HepG2 (cell line): ENCODE measurements around the gene KRTDAP. TPM values are rescaled to one million over a fixed set of nuclear protein-coding genes. Genes with fewer than 3 reads are reported as not detected.

Source experiments
- ATAC-seq: fragments of 200-7000 bp; cut with Tn5 transposase; 3 replicates; pipeline ENCODE4 v1.9.1; 2020; ENCODE audit warnings: mild to moderate bottlenecking, moderate library complexity
- BruUV-seq: library from RNA; stranded (reverse); fragments of 400-500 nt; replicated peaks from 2 replicates; lab custom pipeline; 2021; lab: Mats Ljungman, UMichigan
- CTCF ChIA-PET: fragments of 300-600 bp; formaldehyde crosslinking; extraction: SDS; loops from one replicate; lab custom pipeline; 2021; ENCODE audit warnings: low total read pairs, inconsistent platforms, low intra/inter-chr PET ratio; lab: Yijun Ruan, JAX
- POLR2A ChIA-PET: fragments of 350-600 bp; sonication (Branson Sonifier 250); formaldehyde crosslinking; loops from one replicate; lab custom pipeline; 2020; ENCODE audit warnings: antibody characterized with exemption, inconsistent platforms; lab: Yijun Ruan, JAX
- DNase-seq: peaks from one replicate; pipeline ENCODE4 v3.0.0-alpha.2; 2015; ENCODE audit warnings: low spot score
- FAIRE-seq: peaks from 3 replicates; lab custom pipeline; 2011; peaks lifted over from hg19 to GRCh38; lab: Jason Lieb, UNC
- H2AFZ ChIP-seq: one replicate; pipeline ENCODE4 v1.6.1; 2011; ENCODE audit warnings: low read length, inconsistent platforms
- H3K27ac ChIP-seq: fragments of 300-600 bp; 3 replicates; pipeline ENCODE4 v1.8.0; 2011; ENCODE audit warnings: mixed run types, mild to moderate bottlenecking, mixed read lengths, low read length, inconsistent platforms; ENCODE audit not compliant: insufficient read depth; ENCODE audit errors: extremely low read length
- H3K27me3 ChIP-seq, 2 experiments: fragments of 200-600 bp in 1 of 2; 2 replicates in 1 of 2; 3 replicates in 1 of 2; pipeline versions ENCODE4 v1.6.0 to v1.8.0; 2011; ENCODE audit warnings: low read length in 2 of 2, mild to moderate bottlenecking in 2 of 2, moderate library complexity in 2 of 2, inconsistent platforms in 1 of 2; ENCODE audit not compliant: insufficient read depth in 2 of 2, control insufficient read depth in 1 of 2
- H3K36me3 ChIP-seq, 2 experiments: fragments of 200-600 bp in 1 of 2; replicated peaks in 1 of 2; 2 replicates in 1 of 2; 3 replicates in 1 of 2; pipeline versions ENCODE4 v1.5.1 to v1.8.0; 2011; ENCODE audit warnings: low read length in 2 of 2, inconsistent platforms in 1 of 2; ENCODE audit not compliant: insufficient read depth in 2 of 2, control insufficient read depth in 1 of 2
- H3K4me1 ChIP-seq: 2 replicates; pipeline ENCODE4 v1.5.1; 2012; ENCODE audit warnings: low read length, inconsistent platforms; ENCODE audit not compliant: insufficient read depth
- H3K4me2 ChIP-seq: 2 replicates; pipeline ENCODE4 v1.6.0; 2011; ENCODE audit warnings: low read depth, low read length, inconsistent platforms
- H3K4me3 ChIP-seq, 3 experiments: fragments of 200-600 bp in 1 of 3; sonication (generic), shearing (Covaris generic) in 1 of 3; replicated peaks in 1 of 3; 2 replicates each; pipeline ENCODE4 v1.5.1; 2011 to 2016; ENCODE audit warnings: low read length in 3 of 3, inconsistent platforms in 2 of 3, low read depth in 2 of 3, mild to moderate bottlenecking in 2 of 3, control low read depth in 1 of 3, mixed read lengths in 1 of 3; ENCODE audit not compliant: insufficient read depth in 1 of 3
- H3K79me2 ChIP-seq: one replicate; pipeline ENCODE4 v1.6.1; 2011; ENCODE audit warnings: low read length, inconsistent platforms; ENCODE audit not compliant: insufficient read depth
- H3K9ac ChIP-seq: 2 replicates; pipeline ENCODE4 v1.6.0; 2011; ENCODE audit warnings: mild to moderate bottlenecking, low read depth, low read length, inconsistent platforms; ENCODE audit not compliant: insufficient read depth
- H3K9me3 ChIP-seq: 2 replicates; pipeline ENCODE4 v1.5.1; 2012; ENCODE audit warnings: mild to moderate bottlenecking, low read length
- H4K20me1 ChIP-seq: 2 replicates; pipeline ENCODE4 v1.6.0; 2011; ENCODE audit warnings: inconsistent platforms, mild to moderate bottlenecking, low read length, moderate library complexity; ENCODE audit not compliant: insufficient read depth
- HIC2 ChIP-seq: sonication (generic); formaldehyde crosslinking; IDR thresholded peaks from 2 replicates; pipeline ENCODE4 v1.9.0; 2022; ENCODE audit warnings: low read depth, missing genetic modification reagents
- HMGXB3 ChIP-seq: sonication (generic); formaldehyde crosslinking; IDR thresholded peaks from 2 replicates; pipeline ENCODE4 v1.4.0; 2020; ENCODE audit warnings: missing genetic modification reagents, borderline replicate concordance
- HNF4A ChIP-seq: sonication (generic); formaldehyde crosslinking; IDR thresholded peaks from 2 replicates; pipeline ENCODE4 v1.4.0; 2020; ENCODE audit warnings: missing genetic modification reagents
- KLF16 ChIP-seq, 2 experiments: sonication (generic) in 1 of 2; formaldehyde crosslinking in 1 of 2; IDR thresholded peaks; 2 replicates each; pipeline versions ENCODE4 v1.6.1 to v1.8.0; 2016 to 2023; ENCODE audit warnings: missing genetic modification reagents in 2 of 2, missing compliant biosample characterization in 1 of 2
- SAP130 ChIP-seq: IDR thresholded peaks from 2 replicates; pipeline ENCODE4 v1.6.1; 2016; ENCODE audit warnings: low read depth
- THRA ChIP-seq: sonication (generic); formaldehyde crosslinking; IDR thresholded peaks from 2 replicates; pipeline ENCODE4 v1.4.0; 2020; ENCODE audit warnings: missing genetic modification reagents, borderline replicate concordance
- ZBTB38 ChIP-seq: sonication (generic); formaldehyde crosslinking; IDR thresholded peaks from 2 replicates; pipeline ENCODE4 v1.5.1; 2020; ENCODE audit warnings: mild to moderate bottlenecking, missing genetic modification reagents
- ZKSCAN8 ChIP-seq: IDR thresholded peaks from 2 replicates; pipeline ENCODE4 v1.6.1; 2016; ENCODE audit warnings: borderline replicate concordance, missing genetic modification reagents, missing compliant biosample characterization
- ZNF629 ChIP-seq: sonication (generic); formaldehyde crosslinking; conservative IDR thresholded peaks from 2 replicates; pipeline ENCODE4 v1.5.0; 2020; ENCODE audit warnings: missing genetic modification reagents
- WGBS: methylation state at CpG from one replicate; pipeline ENCODE4 v1.1.6; 2017; ENCODE audit warnings: low lambda C conversion rate; 5-methylcytosine and 5-hydroxymethylcytosine counted together
- in situ Hi-C: cut with HindIII; loops from 2 replicates; pipeline ENCODE4 v1.10.0; 2017; ENCODE audit warnings: low pct_unique_long_range_greater_than_20kb; ENCODE audit not compliant: extremely low pct_ligation_motif_present
- intact Hi-C: fragments of 100-400 bp; cut with micrococcal nuclease; formaldehyde crosslinking; loops from one replicate; pipeline ENCODE4 v1.10.0; 2022; ENCODE audit not compliant: unreplicated experiment
- polyA plus RNA-seq, 8 experiments: library from polyadenylated mRNA; depleted of rRNA in 3 of 8; stranded (reverse) in 7 of 8; unstranded in 1 of 8; fragments of >200 nt; fragmentation: Illumina TruSeq in 4 of 8; extraction: Trizol in 4 of 8; gene quantifications; 2 replicates each; pipeline versions ENCODE4 v1.2.1 to v1.2.3, GENCODE V29; 2011 to 2016; ENCODE audit warnings: low read depth in 4 of 8, missing spikeins in 1 of 8, mixed read lengths in 1 of 8; ENCODE audit not compliant: insufficient read depth in 1 of 8
- total RNA-seq, 5 experiments: library from RNA; depleted of rRNA; stranded (reverse); fragments of >200 nt; fragmentation: Illumina TruSeq; extraction: Trizol; gene quantifications; 2 replicates each; pipeline ENCODE4 v1.2.3, GENCODE V29; 2016; ENCODE audit warnings: low read depth in 1 of 5

The KRTDAP gene
- total and polyA plus RNA-seq, 2 of the 13 experiments (the other 11 are each of a cell fraction or from before 2014, with no cell fraction given) = 0.86 to 1.5 TPM

GRCh38 chr19:35470128-35470527 is 20.1 kb downstream of the KRTDAP start:
- Histone ChIP-seq H3K79me2 (no peaks in the 10 kb centered on the region), H3K4me2 (no peak overlapping the region), H3K27ac (no peak overlapping the region), H3K9ac (no peak overlapping the region), H3K4me3 (no peak overlapping the region), H4K20me1 (no peaks in the 10 kb centered on the region)
- intact Hi-C loops = no loop called here
- POLR2A ChIA-PET = no interaction called here
- FAIRE-seq = no peak
- TF ChIP-seq ZNF629 = no peak
- TF ChIP-seq, all 625 proteins: peak for 0
- peaks cover 61% of the 10 kb centered on the region for H3K4me1 ChIP-seq
- H3K36me3 ChIP-seq = no peaks in the 10 kb centered on the region
- CTCF ChIA-PET = interaction anchor here (0.9 kb wide), 1 partner anchor 118 kb away, joined by 3 read pairs; no protein-coding TSS in a partner anchor
- 44% methylated on average over 7 of the region's 7 CpGs for WGBS
- no peak for ATAC-seq
- no TSS peak for BruUV-seq
- no peaks in the 10 kb centered on the region for H3K9me3 ChIP-seq
- in situ Hi-C loops = no loop called here
- H2AFZ ChIP-seq = no peak overlapping the region
- DNase-seq = no peak
- H3K27me3 ChIP-seq = no peaks in the 10 kb centered on the region

- intact Hi-C loops (loop anchor here (1.0 kb wide), 2 partner anchors 48 to 116 kb away; no protein-coding TSS in a partner anchor), in situ Hi-C loops (loop anchor here (5.0 kb wide), 1 partner anchor 116 kb away; no protein-coding TSS in a partner anchor)
- H3K27ac ChIP-seq = no peak overlapping the region
- no peaks in the 10 kb centered on the region for H3K36me3 ChIP-seq
- no peaks in the 10 kb centered on the region for H3K79me2 ChIP-seq
- ChIA-PET CTCF (interaction anchor here (0.6 to 2.7 kb wide), 3 partner anchors 10 to 221 kb away, joined by 3 to 41 read pairs (median 4); no protein-coding TSS in a partner anchor), POLR2A (interaction anchor here (1.7 kb wide), 1 partner anchor 10 kb away, joined by 6 read pairs; no protein-coding TSS in a partner anchor)
- WGBS = 0% methylated on average over 2 of the region's 2 CpGs
- H3K27me3 ChIP-seq = no peaks in the 10 kb centered on the region
- ATAC-seq = peak; percentile 98
- peaks cover 61% of the 10 kb centered on the region for H3K4me1 ChIP-seq
- BruUV-seq = no TSS peak
- no peak overlapping the region for H2AFZ ChIP-seq
- peak; percentile 90 for FAIRE-seq
- no peaks in the 10 kb centered on the region for H3K9me3 ChIP-seq
- H4K20me1 ChIP-seq = no peaks in the 10 kb centered on the region
- no peak overlapping the region for H3K9ac ChIP-seq
- DNase-seq = peak; percentile 54
- H3K4me3 ChIP-seq = no peak overlapping the region
- 0 out of 2 replicates have a peak overlapping the region, but pooled peaks have one; percentile 21 for H3K4me2 ChIP-seq
- TF ChIP-seq HIC2 (CRISPR knock-in tag) (peak; percentile 23; the same call in 1 of the 2 replicates), THRA (CRISPR knock-in tag) (peak; percentile 39; the same call in 1 of the 2 replicates), HNF4A (CRISPR knock-in tag) (peak; percentile 25; the same call in 1 of the 2 replicates), KLF16 (CRISPR knock-in tag; IDR thresholded peaks at IDR 0.05) (peak in 1 of 2 experiments; percentile 20; a peak in 1 of 4 replicates), ZBTB38 (peak; percentile 43; the same call in 1 of the 2 replicates), HMGXB3 (CRISPR knock-in tag) (0 out of 2 replicates have a peak, but pooled peaks have one; percentile 24), SAP130 (peak; percentile 39), ZKSCAN8 (CRISPR knock-in tag) (no peak)
Observed at GRCh38 chr19:35468637-35469036, 21.6 kb downstream of the KRTDAP start.
